Measurements from ENCODE around the gene FLNA.
"Not testable (repeated sequence)": the region's sequence is repeated elsewhere in the genome, so short reads cannot be mapped to it uniquely, and the experiment has no call there.

The FLNA gene

GRCh38 chrX:154341399-154342298 lies 32.8 kb downstream of the FLNA start:
- H3K27me3 ChIP-seq (ENCODE audit: insufficient read depth, poor library complexity, severe bottlenecking); DNase-seq (ENCODE audit: low read depth in 1 of 2, low spot score in 1 of 2); H3K4me3 ChIP-seq (replicated peaks; ENCODE audit: insufficient read depth, low read length); H3K27ac ChIP-seq (replicated peaks): not testable (repeated sequence)

DNA sequence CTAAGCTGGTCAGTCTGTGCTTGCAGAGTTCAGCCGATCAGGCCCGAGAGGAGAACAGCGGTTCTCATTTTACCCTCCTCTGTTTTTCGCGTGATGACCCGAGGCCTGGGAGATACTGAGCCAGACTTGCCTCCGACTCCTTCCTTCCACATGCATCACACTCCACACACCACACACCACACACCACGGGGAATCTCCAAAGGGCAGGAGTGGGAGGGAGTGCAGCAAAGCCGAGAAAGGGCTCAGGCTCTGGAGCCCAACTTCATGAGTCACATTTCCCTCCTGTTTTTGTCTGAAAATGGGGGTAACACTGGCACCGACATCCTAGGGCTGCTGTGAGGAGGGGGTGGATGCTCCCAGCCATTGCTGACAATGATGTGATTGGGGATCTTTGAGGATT lies 39.9 kb downstream of the FLNA start:
- Histone ChIP-seq H3K27me3 (ENCODE audit: insufficient read depth, poor library complexity, severe bottlenecking) (no peaks in the 10 kb centered on the region), H3K4me3 (replicated peaks; ENCODE audit: insufficient read depth, low read length) (no peak overlapping the region), H3K27ac (replicated peaks) (no peak overlapping the region)
- DNase-seq (ENCODE audit: low read depth in 1 of 2, low spot score in 1 of 2), result peak in 1 of 2 experiments; percentile 1
- TF ChIP-seq, protein P1, sequence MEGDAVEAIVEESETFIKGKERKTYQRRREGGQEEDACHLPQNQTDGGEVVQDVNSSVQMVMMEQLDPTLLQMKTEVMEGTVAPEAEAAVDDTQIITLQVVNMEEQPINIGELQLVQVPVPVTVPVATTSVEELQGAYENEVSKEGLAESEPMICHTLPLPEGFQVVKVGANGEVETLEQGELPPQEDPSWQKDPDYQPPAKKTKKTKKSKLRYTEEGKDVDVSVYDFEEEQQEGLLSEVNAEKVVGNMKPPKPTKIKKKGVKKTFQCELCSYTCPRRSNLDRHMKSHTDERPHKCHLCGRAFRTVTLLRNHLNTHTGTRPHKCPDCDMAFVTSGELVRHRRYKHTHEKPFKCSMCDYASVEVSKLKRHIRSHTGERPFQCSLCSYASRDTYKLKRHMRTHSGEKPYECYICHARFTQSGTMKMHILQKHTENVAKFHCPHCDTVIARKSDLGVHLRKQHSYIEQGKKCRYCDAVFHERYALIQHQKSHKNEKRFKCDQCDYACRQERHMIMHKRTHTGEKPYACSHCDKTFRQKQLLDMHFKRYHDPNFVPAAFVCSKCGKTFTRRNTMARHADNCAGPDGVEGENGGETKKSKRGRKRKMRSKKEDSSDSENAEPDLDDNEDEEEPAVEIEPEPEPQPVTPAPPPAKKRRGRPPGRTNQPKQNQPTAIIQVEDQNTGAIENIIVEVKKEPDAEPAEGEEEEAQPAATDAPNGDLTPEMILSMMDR (IDR thresholded peaks at IDR 0.05; ENCODE audit: insufficient read depth, low read length), result no peak
- TF ChIP-seq GABPA (IDR thresholded peaks at IDR 0.05; ENCODE audit: low read depth) (no peak), SPI1 (IDR thresholded peaks at IDR 0.05; ENCODE audit: borderline replicate concordance, low read depth) (no peak), POLR2AphosphoS5 (IDR thresholded peaks at IDR 0.05; ENCODE audit: low read depth) (no peak)
- TF ChIP-seq, protein P2, sequence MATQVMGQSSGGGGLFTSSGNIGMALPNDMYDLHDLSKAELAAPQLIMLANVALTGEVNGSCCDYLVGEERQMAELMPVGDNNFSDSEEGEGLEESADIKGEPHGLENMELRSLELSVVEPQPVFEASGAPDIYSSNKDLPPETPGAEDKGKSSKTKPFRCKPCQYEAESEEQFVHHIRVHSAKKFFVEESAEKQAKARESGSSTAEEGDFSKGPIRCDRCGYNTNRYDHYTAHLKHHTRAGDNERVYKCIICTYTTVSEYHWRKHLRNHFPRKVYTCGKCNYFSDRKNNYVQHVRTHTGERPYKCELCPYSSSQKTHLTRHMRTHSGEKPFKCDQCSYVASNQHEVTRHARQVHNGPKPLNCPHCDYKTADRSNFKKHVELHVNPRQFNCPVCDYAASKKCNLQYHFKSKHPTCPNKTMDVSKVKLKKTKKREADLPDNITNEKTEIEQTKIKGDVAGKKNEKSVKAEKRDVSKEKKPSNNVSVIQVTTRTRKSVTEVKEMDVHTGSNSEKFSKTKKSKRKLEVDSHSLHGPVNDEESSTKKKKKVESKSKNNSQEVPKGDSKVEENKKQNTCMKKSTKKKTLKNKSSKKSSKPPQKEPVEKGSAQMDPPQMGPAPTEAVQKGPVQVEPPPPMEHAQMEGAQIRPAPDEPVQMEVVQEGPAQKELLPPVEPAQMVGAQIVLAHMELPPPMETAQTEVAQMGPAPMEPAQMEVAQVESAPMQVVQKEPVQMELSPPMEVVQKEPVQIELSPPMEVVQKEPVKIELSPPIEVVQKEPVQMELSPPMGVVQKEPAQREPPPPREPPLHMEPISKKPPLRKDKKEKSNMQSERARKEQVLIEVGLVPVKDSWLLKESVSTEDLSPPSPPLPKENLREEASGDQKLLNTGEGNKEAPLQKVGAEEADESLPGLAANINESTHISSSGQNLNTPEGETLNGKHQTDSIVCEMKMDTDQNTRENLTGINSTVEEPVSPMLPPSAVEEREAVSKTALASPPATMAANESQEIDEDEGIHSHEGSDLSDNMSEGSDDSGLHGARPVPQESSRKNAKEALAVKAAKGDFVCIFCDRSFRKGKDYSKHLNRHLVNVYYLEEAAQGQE (IDR thresholded peaks at IDR 0.05; ENCODE audit: insufficient replicate concordance, low read depth), result no peak

- Histone ChIP-seq H3K27me3 (ENCODE audit: insufficient read depth, poor library complexity, severe bottlenecking) (no peaks in the 10 kb centered on the region), H3K27ac (replicated peaks) (no peak overlapping the region), H3K4me3 (replicated peaks; ENCODE audit: insufficient read depth, low read length) (no peak overlapping the region)
- DNase-seq (ENCODE audit: low read depth in 1 of 2, low spot score in 1 of 2), result peak; percentile 25 to 30
- TF ChIP-seq SPI1 (IDR thresholded peaks at IDR 0.05; ENCODE audit: borderline replicate concordance, low read depth), result peak; percentile 37; the same call in 1 of the 2 replicates
- TF ChIP-seq, protein P2 (IDR thresholded peaks at IDR 0.05; ENCODE audit: insufficient replicate concordance, low read depth), result no peak
Measured at GRCh38 chrX:154333837-154334271, 40.6 kb downstream of the FLNA start.

DNA sequence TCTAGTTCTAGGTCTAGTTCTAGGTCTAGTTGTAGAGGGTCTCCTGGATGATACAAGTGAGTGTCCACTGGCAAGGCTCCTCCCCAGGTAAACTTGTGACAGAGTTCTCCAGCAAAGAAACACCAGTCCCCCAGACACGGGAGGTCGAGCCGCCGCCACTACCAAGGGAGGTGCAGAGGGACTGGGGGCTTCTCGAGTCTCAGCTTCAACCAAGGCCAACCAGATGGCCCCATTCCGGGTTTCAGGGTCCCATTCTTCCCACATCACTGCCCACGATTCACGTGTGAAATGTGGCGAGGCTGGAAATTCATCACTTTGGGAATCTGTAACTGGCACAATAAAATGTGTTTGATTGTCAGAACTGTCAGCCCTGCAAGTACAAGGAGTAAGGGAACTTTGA lies 41.3 kb downstream of the FLNA start:
- Histone ChIP-seq H3K27me3 (ENCODE audit: insufficient read depth, poor library complexity, severe bottlenecking) (no peaks in the 10 kb centered on the region), H3K27ac (replicated peaks) (no peak overlapping the region), H3K4me3 (replicated peaks; ENCODE audit: insufficient read depth, low read length) (no peak overlapping the region)
- no peak for DNase-seq (ENCODE audit: low read depth in 1 of 2, low spot score in 1 of 2)
- TF ChIP-seq, protein P1 (IDR thresholded peaks at IDR 0.05; ENCODE audit: insufficient read depth, low read length), result no peak
- TF ChIP-seq, protein P2 (IDR thresholded peaks at IDR 0.05; ENCODE audit: insufficient replicate concordance, low read depth), result no peak
- no peak for TF ChIP-seq POLR2AphosphoS5 (IDR thresholded peaks at IDR 0.05; ENCODE audit: low read depth)
- no peak for TF ChIP-seq GABPA (IDR thresholded peaks at IDR 0.05; ENCODE audit: low read depth)
- no peak for TF ChIP-seq SPI1 (IDR thresholded peaks at IDR 0.05; ENCODE audit: borderline replicate concordance, low read depth)

Measured in HL-60 (cell line).